ENCODE data around the gene TNFRSF12A.

DNA sequence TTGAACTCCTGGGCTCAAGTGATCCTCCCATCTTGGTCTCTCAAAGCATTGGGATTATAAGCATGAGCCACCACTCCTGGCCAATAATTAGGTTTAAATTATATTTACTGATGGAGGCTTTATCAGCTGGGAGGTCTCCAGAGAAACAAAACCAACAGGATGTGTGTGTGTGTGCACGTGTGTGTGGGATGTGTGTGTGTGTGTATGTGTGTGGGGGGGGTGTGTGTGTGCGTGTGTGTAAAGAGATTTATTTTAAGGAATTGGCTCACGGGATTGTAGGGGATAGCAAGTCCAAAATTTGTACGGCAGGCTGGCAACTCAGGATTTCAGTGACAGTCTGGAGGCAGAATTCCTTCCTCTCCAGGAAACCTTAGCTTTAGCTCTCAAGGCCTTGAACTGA, 30.8 kb downstream of the TNFRSF12A start:
- TF ChIP-seq, protein P1, sequence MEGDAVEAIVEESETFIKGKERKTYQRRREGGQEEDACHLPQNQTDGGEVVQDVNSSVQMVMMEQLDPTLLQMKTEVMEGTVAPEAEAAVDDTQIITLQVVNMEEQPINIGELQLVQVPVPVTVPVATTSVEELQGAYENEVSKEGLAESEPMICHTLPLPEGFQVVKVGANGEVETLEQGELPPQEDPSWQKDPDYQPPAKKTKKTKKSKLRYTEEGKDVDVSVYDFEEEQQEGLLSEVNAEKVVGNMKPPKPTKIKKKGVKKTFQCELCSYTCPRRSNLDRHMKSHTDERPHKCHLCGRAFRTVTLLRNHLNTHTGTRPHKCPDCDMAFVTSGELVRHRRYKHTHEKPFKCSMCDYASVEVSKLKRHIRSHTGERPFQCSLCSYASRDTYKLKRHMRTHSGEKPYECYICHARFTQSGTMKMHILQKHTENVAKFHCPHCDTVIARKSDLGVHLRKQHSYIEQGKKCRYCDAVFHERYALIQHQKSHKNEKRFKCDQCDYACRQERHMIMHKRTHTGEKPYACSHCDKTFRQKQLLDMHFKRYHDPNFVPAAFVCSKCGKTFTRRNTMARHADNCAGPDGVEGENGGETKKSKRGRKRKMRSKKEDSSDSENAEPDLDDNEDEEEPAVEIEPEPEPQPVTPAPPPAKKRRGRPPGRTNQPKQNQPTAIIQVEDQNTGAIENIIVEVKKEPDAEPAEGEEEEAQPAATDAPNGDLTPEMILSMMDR (IDR thresholded peaks at IDR 0.05) = no peak
- TF ChIP-seq POLR2A (IDR thresholded peaks at IDR 0.05; ENCODE audit: low read depth) (no peak), POLR2AphosphoS5 (IDR thresholded peaks at IDR 0.05) (no peak), EP300 (IDR thresholded peaks at IDR 0.05) (no peak)

All from esophagus muscularis mucosa (tissue), 4 donors.